NB4 (cell line): ENCODE results near the gene CHD6.

Source experiments
- DNase-seq: peaks from one replicate; pipeline ENCODE4 v3.0.0; 2010; ENCODE audit warnings: low read depth
- H3K4me3 ChIP-seq: one replicate; pipeline ENCODE4 v1.5.1; 2011; ENCODE audit warnings: mild to moderate bottlenecking, low read depth, low read length, moderate library complexity
- MYC ChIP-seq: IDR thresholded peaks from 2 replicates; pipeline ENCODE4 v1.6.1; 2011; ENCODE audit warnings: low read depth, low read length
- POLR2A ChIP-seq: IDR thresholded peaks from 2 replicates; pipeline ENCODE4 v1.6.1; 2011; ENCODE audit warnings: mild to moderate bottlenecking; ENCODE audit not compliant: insufficient read length; ENCODE audit errors: extremely low read depth
- TF ChIP-seq, protein P1 (sequence below): IDR thresholded peaks from 2 replicates; pipeline ENCODE4 v1.6.1; 2011; ENCODE audit warnings: low read depth, low read length
- TF ChIP-seq, protein P2 (sequence below): IDR thresholded peaks from one replicate; pipeline ENCODE4 v1.5.1; 2012; ENCODE audit warnings: low read depth, low read length

CHD6 gene

DNA sequence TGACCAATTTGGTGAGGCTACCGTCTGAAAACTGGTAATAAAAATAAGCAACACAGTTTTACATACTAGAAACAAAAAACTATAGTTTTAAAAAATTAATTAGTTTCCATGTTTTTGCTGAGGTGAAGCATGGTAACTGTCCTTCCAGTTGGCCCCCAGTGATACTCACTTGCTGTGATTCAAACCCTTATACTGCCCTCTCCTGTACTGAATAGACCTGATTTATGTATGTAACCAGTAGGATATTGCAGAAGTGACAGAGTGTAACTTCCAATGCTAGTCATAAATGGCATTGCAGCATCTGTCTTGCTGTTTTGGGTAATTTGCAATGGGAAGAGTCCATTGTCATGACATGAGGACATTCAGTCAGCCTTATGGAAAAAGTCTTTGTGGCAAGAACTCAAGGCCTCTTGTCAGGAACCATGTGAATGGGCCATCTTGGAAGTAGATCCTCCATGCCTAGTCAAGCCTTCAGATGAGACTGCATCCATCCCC lies 8.9 kb upstream of the CHD6 start:
- TF ChIP-seq MYC, result no peak
- TF ChIP-seq, protein P1, sequence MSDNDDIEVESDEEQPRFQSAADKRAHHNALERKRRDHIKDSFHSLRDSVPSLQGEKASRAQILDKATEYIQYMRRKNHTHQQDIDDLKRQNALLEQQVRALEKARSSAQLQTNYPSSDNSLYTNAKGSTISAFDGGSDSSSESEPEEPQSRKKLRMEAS, result no peak
- TF ChIP-seq POLR2A, result no peak
- TF ChIP-seq, protein P2, sequence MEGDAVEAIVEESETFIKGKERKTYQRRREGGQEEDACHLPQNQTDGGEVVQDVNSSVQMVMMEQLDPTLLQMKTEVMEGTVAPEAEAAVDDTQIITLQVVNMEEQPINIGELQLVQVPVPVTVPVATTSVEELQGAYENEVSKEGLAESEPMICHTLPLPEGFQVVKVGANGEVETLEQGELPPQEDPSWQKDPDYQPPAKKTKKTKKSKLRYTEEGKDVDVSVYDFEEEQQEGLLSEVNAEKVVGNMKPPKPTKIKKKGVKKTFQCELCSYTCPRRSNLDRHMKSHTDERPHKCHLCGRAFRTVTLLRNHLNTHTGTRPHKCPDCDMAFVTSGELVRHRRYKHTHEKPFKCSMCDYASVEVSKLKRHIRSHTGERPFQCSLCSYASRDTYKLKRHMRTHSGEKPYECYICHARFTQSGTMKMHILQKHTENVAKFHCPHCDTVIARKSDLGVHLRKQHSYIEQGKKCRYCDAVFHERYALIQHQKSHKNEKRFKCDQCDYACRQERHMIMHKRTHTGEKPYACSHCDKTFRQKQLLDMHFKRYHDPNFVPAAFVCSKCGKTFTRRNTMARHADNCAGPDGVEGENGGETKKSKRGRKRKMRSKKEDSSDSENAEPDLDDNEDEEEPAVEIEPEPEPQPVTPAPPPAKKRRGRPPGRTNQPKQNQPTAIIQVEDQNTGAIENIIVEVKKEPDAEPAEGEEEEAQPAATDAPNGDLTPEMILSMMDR, result no peak
- H3K4me3 ChIP-seq, result no peak overlapping the region
- no peak for DNase-seq

DNA sequence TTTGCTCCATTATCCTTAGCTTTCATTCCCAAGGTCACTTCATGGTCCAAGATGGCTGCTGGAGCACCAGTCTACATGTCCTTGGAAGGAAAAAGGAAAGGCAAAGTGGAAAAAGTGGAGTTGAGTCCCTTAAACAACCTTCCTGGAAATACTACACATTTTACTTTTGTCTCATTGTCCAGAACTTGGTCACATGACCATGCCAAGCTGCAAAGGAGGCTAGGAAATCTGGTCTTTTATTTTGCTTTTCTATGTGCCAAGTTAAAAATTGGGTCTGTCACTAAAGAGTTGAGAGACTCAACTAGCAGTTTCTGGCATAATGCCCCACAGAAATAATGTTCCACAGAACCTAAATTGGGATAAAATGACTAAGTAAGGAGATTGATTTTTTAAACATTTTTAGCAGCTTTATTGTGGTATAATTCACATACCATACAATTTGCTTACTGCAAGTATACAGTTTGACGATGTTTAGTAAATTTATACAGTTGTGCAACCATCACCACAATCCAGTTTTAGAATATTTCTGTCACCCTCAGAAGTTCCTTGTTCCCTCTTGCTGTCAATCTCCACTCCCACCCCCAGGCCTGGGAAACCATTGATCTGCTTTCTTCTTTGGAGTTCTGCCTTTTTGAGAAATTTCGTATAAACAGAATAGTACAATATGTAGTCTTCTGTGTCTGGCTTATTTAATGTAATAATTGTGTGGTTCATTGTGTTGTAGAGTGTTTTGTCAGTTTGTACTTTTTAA lies 5.6 kb upstream of the CHD6 start:
- no peak overlapping the region for H3K4me3 ChIP-seq
- peak; percentile 27 for DNase-seq
- TF ChIP-seq, protein P2, result no peak
- TF ChIP-seq MYC, result no peak
- TF ChIP-seq, protein P1, result no peak

DNA sequence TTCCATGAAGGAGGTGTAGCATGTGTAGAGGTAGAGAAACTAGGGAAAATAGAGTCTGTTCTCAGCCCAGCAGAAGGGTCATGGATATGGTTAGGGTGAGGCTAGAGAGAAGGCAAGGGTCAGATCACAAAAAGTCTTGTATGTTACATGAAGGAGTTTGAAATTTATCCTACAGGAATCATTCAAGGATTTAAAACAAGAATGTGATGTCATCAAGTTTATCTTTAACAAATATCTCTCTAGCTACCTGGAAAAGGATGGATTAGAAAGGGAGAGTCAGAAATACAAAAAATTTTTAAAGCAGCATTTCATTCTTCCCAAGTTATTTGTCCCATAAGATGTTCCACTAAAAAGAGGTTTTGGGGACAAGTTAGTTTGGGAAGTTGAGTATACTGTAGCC lies 4.4 kb upstream of the CHD6 start:
- DNase-seq, result no peak
- TF ChIP-seq, protein P2, result no peak
- TF ChIP-seq POLR2A, result no peak
- no peak for TF ChIP-seq MYC
- TF ChIP-seq, protein P1, result no peak
- H3K4me3 ChIP-seq, result no peak overlapping the region

DNA sequence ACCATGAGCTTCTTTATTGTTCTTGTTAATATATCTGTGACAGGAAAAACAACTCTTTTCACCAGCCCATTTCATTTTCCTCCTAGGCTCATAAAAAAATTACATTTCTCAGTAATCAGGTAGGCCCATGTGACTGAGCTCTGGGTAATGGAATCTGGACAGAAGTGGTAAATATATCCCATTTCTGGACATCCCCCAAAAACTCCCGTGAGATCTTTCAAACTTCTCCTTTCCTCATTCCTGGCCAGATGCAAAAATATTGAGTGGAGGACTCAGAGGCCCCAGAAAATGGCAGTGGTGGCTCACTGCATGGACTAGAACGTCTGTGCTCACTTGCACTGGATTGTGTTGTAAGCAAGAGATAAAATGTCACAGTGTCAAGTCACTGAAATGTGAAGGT lies 3.8 kb upstream of the CHD6 start:
- no peak for DNase-seq
- no peak overlapping the region for H3K4me3 ChIP-seq
- TF ChIP-seq, protein P2, result no peak
- TF ChIP-seq MYC (no peak), POLR2A (no peak)
- TF ChIP-seq, protein P1, result no peak

DNA sequence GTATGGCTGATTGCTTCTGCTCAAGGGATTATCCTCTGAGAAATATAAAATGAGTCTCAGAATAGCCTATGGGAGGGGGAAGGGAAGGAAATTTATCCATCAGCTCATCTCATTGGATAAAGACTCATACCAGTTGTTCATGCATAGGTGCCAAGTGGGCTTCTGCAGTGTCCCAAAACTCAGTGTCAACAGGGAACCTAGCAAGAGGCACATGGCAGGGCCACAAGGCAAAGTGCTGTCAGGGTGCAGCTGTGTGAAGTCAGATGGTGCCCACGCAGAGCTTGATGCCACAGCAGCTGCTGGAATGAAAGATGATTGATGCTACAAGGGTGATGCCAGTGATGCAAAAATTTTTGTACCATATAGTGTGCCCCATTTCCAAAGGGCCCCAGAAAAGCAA lies 3.2 kb upstream of the CHD6 start:
- TF ChIP-seq, protein P2, result no peak
- TF ChIP-seq, protein P1, result no peak
- TF ChIP-seq MYC (no peak), POLR2A (no peak)
- no peak overlapping the region for H3K4me3 ChIP-seq
- no peak for DNase-seq
